B cell (primary cell): ENCODE results near the gene BAIAP3.

Source experiments
- CTCF ChIP-seq: fragments of 200-600 bp; IDR thresholded peaks from one replicate; pipeline ENCODE4 v1.8.0; 2022; ENCODE audit warnings: antibody characterized with exemption, mild to moderate bottlenecking
- EZH2 ChIP-seq: IDR thresholded peaks from 2 replicates; pipeline ENCODE4 v1.6.1; 2012; ENCODE audit warnings: borderline replicate concordance, low read depth, mild to moderate bottlenecking, moderate library complexity, low read length; ENCODE audit not compliant: insufficient read depth, poor library complexity, severe bottlenecking

GRCh38 chr16:1348926-1349325 lies 15.5 kb downstream of the BAIAP3 start:
- no peak for TF ChIP-seq CTCF
- TF ChIP-seq EZH2: no peak
